HG03432 (cell line): ENCODE data around the gene ITGB2.
A peak's percentile ranks its signal among the peaks of the same experiment; 100 is the strongest.
"Not testable (repeated sequence)": the region's sequence is repeated elsewhere in the genome, so short reads cannot be mapped to it uniquely, and the experiment has no call there.

ENCODE experiments used
- ATAC-seq: cut with Tn5 transposase; IDR thresholded peaks from one replicate; pipeline ENCODE4 v1.9.1; 2021; ENCODE audit warnings: mild to moderate bottlenecking, moderate library complexity; ENCODE audit not compliant: unreplicated experiment

Gene ITGB2

GRCh38 chr21:44927587-44928461 is 7.1 kb upstream of the ITGB2 start:
- ATAC-seq, result peak; percentile 40

- ATAC-seq, result no peak
These were observed 6.5 kb upstream of the ITGB2 start for GRCh38 chr21:44927259-44927586.

GRCh38 chr21:44926331-44927101 is 5.8 kb upstream of the ITGB2 start:
- ATAC-seq, result no peak

GRCh38 chr21:44925378-44925755 is 4.7 kb upstream of the ITGB2 start:
- no peak for ATAC-seq

GRCh38 chr21:44924606-44925377 is 4.1 kb upstream of the ITGB2 start:
- ATAC-seq, result no peak

- no peak for ATAC-seq
These were observed 2.9 kb upstream of the ITGB2 start for GRCh38 chr21:44923480-44924084.

- ATAC-seq, result no peak
These were observed 1.2 kb upstream of the ITGB2 start for GRCh38 chr21:44921928-44922327.

GRCh38 chr21:44919913-44920693 is 596 bp downstream of the ITGB2 start:
- ATAC-seq, result peak; percentile 22

- no peak for ATAC-seq
These were observed 1.4 kb downstream of the ITGB2 start for GRCh38 chr21:44919111-44919912.

GRCh38 chr21:44918581-44919033 is 2.1 kb downstream of the ITGB2 start:
- ATAC-seq, result no peak

- no peak for ATAC-seq
These were observed 2.6 kb downstream of the ITGB2 start for GRCh38 chr21:44918107-44918470.

GRCh38 chr21:44917446-44918106 is 3.1 kb downstream of the ITGB2 start:
- no peak for ATAC-seq

- no peak for ATAC-seq
These were observed 3.7 kb downstream of the ITGB2 start for GRCh38 chr21:44916965-44917364.

- peak; percentile 46 for ATAC-seq
These were observed 6.4 kb downstream of the ITGB2 start for GRCh38 chr21:44914176-44914874.

- peak; percentile 7 for ATAC-seq
These were observed 7.1 kb downstream of the ITGB2 start for GRCh38 chr21:44913425-44914175.

- not testable (repeated sequence) for ATAC-seq
These were observed 7.9 kb downstream of the ITGB2 start for GRCh38 chr21:44912506-44913412.

GRCh38 chr21:44912158-44912473 is 8.6 kb downstream of the ITGB2 start:
- no peak for ATAC-seq
